SHP77 treated with DMSO at 0.1 percent for 48 hours (cell line): ENCODE results near the gene H1-8.
A peak's percentile ranks its signal among the peaks of the same experiment; 100 is the strongest.

Source experiments
- DNase-seq: peaks from one replicate; lab custom pipeline; 2025; lab: John Stamatoyannopoulos, UW

The H1-8 gene

GRCh38 chr3:129574206-129574605 is 31.2 kb downstream of the H1-8 start:
- DNase-seq, result no peak

- no peak for DNase-seq
Measured at GRCh38 chr3:129575233-129575996, 32.4 kb downstream of the H1-8 start.

GRCh38 chr3:129575997-129576384 is 33.0 kb downstream of the H1-8 start:
- no peak for DNase-seq

GRCh38 chr3:129576514-129577352 is 33.8 kb downstream of the H1-8 start:
- DNase-seq, result peak; percentile 84

- no peak for DNase-seq
Measured at GRCh38 chr3:129577366-129577765, 34.4 kb downstream of the H1-8 start.

GRCh38 chr3:129577925-129578786 is 35.2 kb downstream of the H1-8 start:
- no peak for DNase-seq

GRCh38 chr3:129579991-129580390 is 37.0 kb downstream of the H1-8 start:
- DNase-seq, result no peak

GRCh38 chr3:129581623-129582022 is 38.6 kb downstream of the H1-8 start:
- no peak for DNase-seq

GRCh38 chr3:129582799-129583198 is 39.8 kb downstream of the H1-8 start:
- no peak for DNase-seq

GRCh38 chr3:129583289-129583688 is 40.3 kb downstream of the H1-8 start:
- DNase-seq, result no peak

GRCh38 chr3:129584631-129585030 is 41.7 kb downstream of the H1-8 start:
- DNase-seq, result no peak

- DNase-seq, result no peak
Measured at GRCh38 chr3:129585949-129586657, 43.1 kb downstream of the H1-8 start.

GRCh38 chr3:129586746-129587430 is 43.9 kb downstream of the H1-8 start:
- DNase-seq, result no peak

- DNase-seq, result no peak
Measured at GRCh38 chr3:129587566-129588210, 44.7 kb downstream of the H1-8 start.

- no peak for DNase-seq
Measured at GRCh38 chr3:129590215-129590614, 47.2 kb downstream of the H1-8 start.

- DNase-seq, result no peak
Measured at GRCh38 chr3:129591932-129592331, 49.0 kb downstream of the H1-8 start.

- DNase-seq, result no peak
Measured at GRCh38 chr3:129592381-129593131, 49.6 kb downstream of the H1-8 start.

- DNase-seq, result no peak
Measured at GRCh38 chr3:129593230-129593594, 50.2 kb downstream of the H1-8 start.

- peak; percentile 94 for DNase-seq
Measured at GRCh38 chr3:129593595-129594339, 50.8 kb downstream of the H1-8 start.
